HPDE6-E6E7 (cell line): ENCODE data around the gene DDX54.
"Not testable (repeated sequence)": the region's sequence is repeated elsewhere in the genome, so short reads cannot be mapped to it uniquely, and the experiment has no call there.

Experiments
- DNase-seq: peaks from one replicate; pipeline ENCODE4 v3.0.0; 2011; ENCODE audit warnings: missing footprints; ENCODE audit errors: extremely low spot score

Gene DDX54

GRCh38 chr12:113120670-113121370, 64.5 kb downstream of the DDX54 start:
- no peak for DNase-seq

- DNase-seq = no peak
These were observed 65.2 kb downstream of the DDX54 start for GRCh38 chr12:113119980-113120669.

GRCh38 chr12:113118142-113118541, 67.1 kb downstream of the DDX54 start:
- DNase-seq = no peak

- DNase-seq = not testable (repeated sequence)
These were observed 67.6 kb downstream of the DDX54 start for GRCh38 chr12:113117684-113118083.

- DNase-seq = no peak
These were observed 68.4 kb downstream of the DDX54 start for GRCh38 chr12:113116875-113117274.

- DNase-seq = no peak
These were observed 69.7 kb downstream of the DDX54 start for GRCh38 chr12:113115455-113116126.

- DNase-seq = no peak
These were observed 70.7 kb downstream of the DDX54 start for GRCh38 chr12:113114447-113115178.

GRCh38 chr12:113113397-113113796, 71.9 kb downstream of the DDX54 start:
- no peak for DNase-seq

GRCh38 chr12:113112043-113112899, 73.0 kb downstream of the DDX54 start:
- DNase-seq = no peak

GRCh38 chr12:113111247-113111646, 74.0 kb downstream of the DDX54 start:
- DNase-seq = no peak

- no peak for DNase-seq
These were observed 75.2 kb downstream of the DDX54 start for GRCh38 chr12:113109872-113110599.

- no peak for DNase-seq
These were observed 75.9 kb downstream of the DDX54 start for GRCh38 chr12:113109360-113109759.

GRCh38 chr12:113108308-113108707, 77.0 kb downstream of the DDX54 start:
- DNase-seq = no peak
